Parathyroid adenoma (tissue), 2 donors: ENCODE results near the gene TMEM139.

Experiments used
- H2AFZ ChIP-seq: fragments of 300-600 bp; sonication (generic); one replicate; pipeline ENCODE4 v1.7.0; 2017; ENCODE audit warnings: antibody characterized with exemption, mild to moderate bottlenecking
- H3K27ac ChIP-seq: fragments of 300-600 bp; sonication (generic); one replicate; pipeline ENCODE4 v1.7.0; 2017
- H3K27me3 ChIP-seq: fragments of 300-600 bp; sonication (generic); one replicate; pipeline ENCODE4 v1.7.0; 2017; ENCODE audit warnings: low read length; ENCODE audit not compliant: control insufficient read depth, insufficient read depth
- H3K36me3 ChIP-seq: fragments of 300-600 bp; sonication (generic); one replicate; pipeline ENCODE4 v1.7.0; 2017; ENCODE audit warnings: low read length; ENCODE audit not compliant: control insufficient read depth, insufficient read depth
- H3K4me1 ChIP-seq: fragments of 300-600 bp; sonication (generic); one replicate; pipeline ENCODE4 v1.7.0; 2017; ENCODE audit warnings: control low read depth
- H3K4me2 ChIP-seq: fragments of 300-600 bp; sonication (generic); one replicate; pipeline ENCODE4 v1.7.0; 2017; ENCODE audit warnings: low read length
- H3K4me3 ChIP-seq: fragments of 300-600 bp; sonication (generic); one replicate; pipeline ENCODE4 v1.7.0; 2017; ENCODE audit warnings: low read depth, low read length
- H3K79me2 ChIP-seq: fragments of 300-600 bp; sonication (generic); one replicate; pipeline ENCODE4 v1.7.0; 2017; ENCODE audit warnings: control low read depth
- H3K9ac ChIP-seq: fragments of 300-600 bp; sonication (generic); one replicate; pipeline ENCODE4 v1.7.0; 2017; ENCODE audit warnings: mild to moderate bottlenecking
- H3K9me3 ChIP-seq: fragments of 300-600 bp; sonication (generic); one replicate; pipeline ENCODE4 v1.7.0; 2017; ENCODE audit warnings: low read length; ENCODE audit not compliant: control insufficient read depth
- CTCF ChIP-seq: fragments of 300-600 bp; sonication (generic); IDR thresholded peaks from one replicate; pipeline ENCODE4 v1.7.0; 2017; ENCODE audit warnings: antibody characterized with exemption, mild to moderate bottlenecking
- donor health status: primary hyperparathyroidism.

TMEM139 gene

GRCh38 chr7:143243111-143243510 is 41.6 kb upstream of the TMEM139 start:
- Histone ChIP-seq H3K9me3 (no peaks in the 10 kb centered on the region), H3K36me3 (no peaks in the 10 kb centered on the region), H3K27ac (no peak overlapping the region), H3K4me2 (no peak overlapping the region), H3K9ac (no peak overlapping the region), H2AFZ (no peak overlapping the region), H3K4me1 (no peaks in the 10 kb centered on the region), H3K79me2 (no peaks in the 10 kb centered on the region), H3K27me3 (no peaks in the 10 kb centered on the region), H3K4me3 (no peak overlapping the region)
- TF ChIP-seq CTCF: no peak

GRCh38 chr7:143243614-143244013 is 41.1 kb upstream of the TMEM139 start:
- H3K4me3 ChIP-seq: no peak overlapping the region
- no peak overlapping the region for H3K27ac ChIP-seq
- H3K4me1 ChIP-seq: no peaks in the 10 kb centered on the region
- no peak overlapping the region for H2AFZ ChIP-seq
- no peak for TF ChIP-seq CTCF
- H3K4me2 ChIP-seq: no peak overlapping the region
- H3K9ac ChIP-seq: no peak overlapping the region
- no peaks in the 10 kb centered on the region for H3K79me2 ChIP-seq
- H3K36me3 ChIP-seq: no peaks in the 10 kb centered on the region
- H3K9me3 ChIP-seq: no peaks in the 10 kb centered on the region
- no peaks in the 10 kb centered on the region for H3K27me3 ChIP-seq

GRCh38 chr7:143244321-143244720 is 40.4 kb upstream of the TMEM139 start:
- no peaks in the 10 kb centered on the region for H3K9me3 ChIP-seq
- H3K36me3 ChIP-seq: no peaks in the 10 kb centered on the region
- H3K4me2 ChIP-seq: no peak overlapping the region
- H3K4me3 ChIP-seq: no peak overlapping the region
- H2AFZ ChIP-seq: no peak overlapping the region
- H3K9ac ChIP-seq: no peak overlapping the region
- no peak overlapping the region for H3K27ac ChIP-seq
- no peak for TF ChIP-seq CTCF
- H3K4me1 ChIP-seq: no peaks in the 10 kb centered on the region
- H3K27me3 ChIP-seq: no peaks in the 10 kb centered on the region
- H3K79me2 ChIP-seq: no peaks in the 10 kb centered on the region

GRCh38 chr7:143245123-143245522 is 39.6 kb upstream of the TMEM139 start:
- H3K9ac ChIP-seq: no peak overlapping the region
- H3K27ac ChIP-seq: no peak overlapping the region
- H2AFZ ChIP-seq: no peak overlapping the region
- no peaks in the 10 kb centered on the region for H3K36me3 ChIP-seq
- H3K4me2 ChIP-seq: no peak overlapping the region
- no peaks in the 10 kb centered on the region for H3K4me1 ChIP-seq
- TF ChIP-seq CTCF: no peak
- H3K79me2 ChIP-seq: no peaks in the 10 kb centered on the region
- no peaks in the 10 kb centered on the region for H3K9me3 ChIP-seq
- H3K27me3 ChIP-seq: no peaks in the 10 kb centered on the region
- H3K4me3 ChIP-seq: no peak overlapping the region

- H3K4me3 ChIP-seq: no peak overlapping the region
- H3K27ac ChIP-seq: no peak overlapping the region
- no peak overlapping the region for H2AFZ ChIP-seq
- H3K9ac ChIP-seq: no peak overlapping the region
- H3K4me2 ChIP-seq: no peak overlapping the region
- no peak for TF ChIP-seq CTCF
- no peaks in the 10 kb centered on the region for H3K4me1 ChIP-seq
- no peaks in the 10 kb centered on the region for H3K27me3 ChIP-seq
- no peaks in the 10 kb centered on the region for H3K9me3 ChIP-seq
- H3K36me3 ChIP-seq: no peaks in the 10 kb centered on the region
- H3K79me2 ChIP-seq: no peaks in the 10 kb centered on the region
Observed at GRCh38 chr7:143247372-143247771, 37.4 kb upstream of the TMEM139 start.
